ENCODE results near the gene HMGCS2.

Gene HMGCS2

DNA sequence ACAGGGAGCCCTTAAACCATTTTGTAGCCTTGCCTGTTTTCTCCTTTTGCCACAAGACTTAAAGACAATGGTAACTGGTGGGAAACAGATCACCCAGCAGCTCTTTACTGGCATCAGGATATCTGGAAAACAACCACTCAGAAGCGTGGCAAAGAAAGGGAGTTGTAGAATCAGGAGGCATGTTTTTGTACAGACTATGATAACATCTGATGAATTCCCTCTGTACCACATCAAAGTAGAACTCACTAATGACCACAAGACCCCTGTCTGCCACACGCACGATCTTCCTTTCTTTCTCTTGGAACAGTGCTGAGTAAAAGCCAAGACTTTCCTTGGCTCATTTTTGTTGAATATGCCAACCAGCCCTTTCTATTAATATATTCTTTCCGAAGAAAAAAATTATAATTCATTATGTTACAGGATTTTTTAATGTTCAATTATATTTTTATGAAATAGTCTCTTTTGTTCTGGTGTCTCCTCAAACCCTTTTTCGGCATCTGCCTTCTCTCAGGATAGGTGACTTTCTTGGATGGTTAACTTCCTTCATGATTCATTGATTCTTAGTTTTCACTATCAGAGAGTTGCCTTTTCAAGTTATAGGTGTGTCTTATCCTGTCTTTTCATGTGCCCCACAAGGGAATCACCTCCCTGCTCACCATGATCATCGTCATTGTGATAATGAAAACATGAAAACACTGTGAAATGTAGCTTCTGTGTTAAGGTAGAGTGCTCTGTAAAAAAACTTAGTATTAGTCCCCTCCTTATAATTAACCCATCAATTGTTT lies 64.8 kb downstream of the HMGCS2 start:
- DNase-seq = no peak

DNA sequence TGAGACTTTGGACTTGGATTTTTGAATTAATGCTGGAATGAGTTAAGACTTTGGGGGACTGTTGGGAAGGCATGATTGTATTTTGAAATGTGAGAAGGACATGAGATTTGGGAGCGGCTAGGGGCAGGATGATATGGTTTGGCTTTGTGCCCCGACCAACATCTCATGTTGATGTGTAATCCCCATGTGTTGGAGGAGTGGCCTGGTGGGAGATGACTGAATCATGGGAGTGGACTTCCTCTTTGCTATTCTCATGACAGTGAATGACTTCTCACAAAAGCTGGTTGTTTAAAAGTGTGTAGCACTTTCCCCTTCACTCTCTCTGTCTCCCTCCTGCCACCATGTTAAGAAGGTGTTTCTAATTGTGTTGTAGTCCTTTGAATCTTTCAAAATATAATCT lies 66.3 kb downstream of the HMGCS2 start:
- DNase-seq = no peak

DNA sequence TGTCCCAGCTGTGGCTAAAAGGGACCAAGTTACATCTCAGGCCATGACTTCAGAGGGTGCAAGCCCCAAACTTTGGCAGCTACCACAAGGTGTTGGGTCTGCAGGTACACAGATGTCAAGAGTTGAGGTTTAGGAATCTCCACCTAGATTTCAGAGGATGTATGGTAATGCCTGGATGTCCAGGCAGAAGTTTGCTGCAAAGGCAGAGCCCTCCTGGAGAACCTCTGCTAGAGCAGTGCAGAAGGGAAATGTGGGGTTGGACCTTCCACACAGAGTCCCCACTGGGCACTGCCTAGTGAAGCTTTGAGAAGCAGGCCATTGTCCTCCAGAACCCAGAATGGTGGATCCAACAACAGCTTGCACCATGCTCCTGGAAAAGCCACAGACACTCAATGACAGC lies 67.0 kb downstream of the HMGCS2 start:
- DNase-seq = no peak

- DNase-seq = no peak
These were observed 68.4 kb downstream of the HMGCS2 start for GRCh38 chr1:119700326-119700725.
